K562 (cell line): ENCODE measurements around the gene TRIOBP. TPM values are rescaled to one million over a fixed set of nuclear protein-coding genes. Genes with fewer than 3 reads are reported as not detected.

Source experiments
- ARID4B ChIP-seq: sonication (generic); formaldehyde crosslinking; IDR thresholded peaks from 2 replicates; pipeline ENCODE4 v1.8.0; 2022; ENCODE audit warnings: mild to moderate bottlenecking, missing genetic modification reagents
- CREB3L1 ChIP-seq: fragments of 450-650 bp; IDR thresholded peaks from 2 replicates; pipeline ENCODE4 v1.6.1; 2014; ENCODE audit warnings: low read depth, mild to moderate bottlenecking, moderate library complexity, borderline replicate concordance
- CTBP1 ChIP-seq: fragments of 450-650 bp; IDR thresholded peaks from 2 replicates; pipeline ENCODE4 v1.6.1; 2016; ENCODE audit warnings: borderline replicate concordance
- KDM1A ChIP-seq, 2 experiments: fragments of 450-650 bp; IDR thresholded peaks; 2 replicates each; pipeline ENCODE4 v1.6.1; 2016; ENCODE audit warnings: mild to moderate bottlenecking in 2 of 2
- ZC3H11A ChIP-seq: IDR thresholded peaks from 2 replicates; pipeline ENCODE4 v1.6.1; 2012; ENCODE audit warnings: low read depth, low read length, improper control_type of control experiment
- ZMIZ1 ChIP-seq, 2 experiments: fragments of 150-350 bp in 1 of 2; IDR thresholded peaks; 2 replicates each; pipeline ENCODE4 v1.6.1; 2012 to 2016; ENCODE audit warnings: low read depth in 2 of 2, low read length in 2 of 2, mild to moderate bottlenecking in 1 of 2, moderate library complexity in 1 of 2
- ZNF717 ChIP-seq: fragments of 250-450 bp; sonication (Bioruptor Pico); IDR thresholded peaks from 2 replicates; pipeline ENCODE4 v1.5.0; 2021
- polyA plus RNA-seq, 8 experiments: library from polyadenylated mRNA; depleted of rRNA in 4 of 8; stranded (reverse) in 5 of 8; unstranded in 3 of 8; fragments of >200 nt; fragmentation: Nextera tagmentation in 2 of 8; fragmentation: Illumina TruSeq in 1 of 8; extraction: Ambion mirVana in 2 of 8; extraction: Trizol in 1 of 8; gene quantifications; 2 replicates each; pipeline versions ENCODE4 v1.2.1 to v1.2.3, GENCODE V29; 2011 to 2014; ENCODE audit warnings: inconsistent platforms in 1 of 8, missing spikeins in 1 of 8
- total RNA-seq, 7 experiments: library from RNA; depleted of rRNA in 6 of 7; stranded (reverse); fragments of >200 nt in 6 of 7; fragmentation: Illumina TruSeq in 2 of 7; extraction: Trizol in 2 of 7; gene quantifications; 2 replicates each; pipeline versions ENCODE4 v1.2.1 to v1.2.3, GENCODE V29; 2011 to 2021; ENCODE audit warnings: low replicate concordance in 1 of 7

The TRIOBP gene
- total and polyA plus RNA-seq, 9 of the 15 experiments (the other 6 are each of a cell fraction or from before 2014, with no cell fraction given) = 0.24 to 13.8 (median 5.5) TPM

GRCh38 chr22:37734402-37734700, 37.5 kb downstream of the TRIOBP start (continued):
- TF ChIP-seq ZMIZ1 (IDR thresholded peaks at IDR 0.05; ENCODE audit: low read depth in 2 of 2, low read length in 2 of 2) (no peak), ZC3H11A (no peak), ZNF717 (CRISPR knock-in tag) (no peak), KDM1A (IDR thresholded peaks at IDR 0.05) (no peak), CREB3L1 (no peak), ARID4B (CRISPR knock-in tag) (no peak), CTBP1 (no peak)
